Activated CD4-positive, alpha-beta T cell treated with anti-CD3 and anti-CD28 coated beads, Interleukin-2, amount 50 U/mL, for 4 hours (primary cell): Measurements from ENCODE around the gene MTRR.
"Not testable (repeated sequence)": the region's sequence is repeated elsewhere in the genome, so short reads cannot be mapped to it uniquely, and the experiment has no call there.

Experiments
- DNase-seq, 2 experiments: peaks; one replicate each; pipeline ENCODE4 v3.0.0-alpha.2; 2020

MTRR gene

GRCh38 chr5:7902666-7903625 lies 34.0 kb downstream of the MTRR start:
- DNase-seq: no peak

DNA sequence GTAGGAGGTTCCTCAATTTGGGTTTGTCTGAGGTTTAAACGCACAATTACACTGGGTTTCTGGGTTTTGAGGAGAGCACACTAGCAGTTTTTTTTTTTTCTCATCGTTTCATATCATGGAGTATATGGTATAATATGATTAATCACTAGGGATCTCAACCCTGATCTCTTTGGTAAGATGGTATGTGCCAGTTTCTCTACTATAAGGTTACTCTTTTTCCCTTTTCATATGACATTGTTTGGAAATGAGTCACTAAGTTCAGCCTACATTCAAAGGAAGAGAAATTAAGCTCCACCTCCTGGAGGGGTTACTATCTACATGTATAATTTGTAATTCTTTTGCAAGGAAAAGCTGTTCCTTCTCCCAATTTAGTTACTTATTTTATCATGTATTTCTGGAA lies 35.2 kb downstream of the MTRR start:
- no peak for DNase-seq

GRCh38 chr5:7907612-7908011 lies 38.7 kb downstream of the MTRR start:
- DNase-seq: no peak

- no peak for DNase-seq
Observed at GRCh38 chr5:7908317-7908716, 39.4 kb downstream of the MTRR start.

DNA sequence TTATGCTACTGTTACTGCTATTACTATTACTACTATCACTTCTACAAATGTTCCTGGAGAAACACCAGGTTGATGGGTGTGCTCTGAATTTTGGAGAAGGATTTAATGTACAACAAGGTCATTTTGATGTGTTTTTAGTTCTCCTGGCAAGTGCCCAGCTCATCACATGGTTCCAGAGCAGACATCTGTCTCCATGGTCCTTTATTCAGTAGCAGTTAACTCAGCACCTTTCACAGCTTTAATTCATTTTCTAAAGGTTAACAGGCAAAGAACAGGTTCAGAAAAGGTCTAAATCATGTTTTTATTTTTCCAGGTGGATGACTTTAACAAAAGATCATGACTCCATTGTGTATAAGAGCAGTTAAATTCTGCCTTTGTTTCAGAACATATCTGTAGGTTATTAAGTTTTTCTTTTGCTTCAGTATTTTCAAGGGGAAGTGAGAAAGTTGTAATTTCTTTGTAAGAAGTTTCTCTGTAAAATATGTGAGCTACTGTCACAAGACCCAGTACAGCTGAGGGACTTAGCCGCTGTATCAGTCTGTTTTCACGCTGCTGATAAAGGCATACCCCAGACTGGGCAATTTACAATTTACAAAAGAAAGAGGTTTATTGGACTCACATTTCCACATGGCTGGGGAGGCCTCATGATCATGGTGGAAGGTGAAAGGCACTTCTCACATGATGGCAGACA lies 41.9 kb downstream of the MTRR start:
- DNase-seq: no peak

DNA sequence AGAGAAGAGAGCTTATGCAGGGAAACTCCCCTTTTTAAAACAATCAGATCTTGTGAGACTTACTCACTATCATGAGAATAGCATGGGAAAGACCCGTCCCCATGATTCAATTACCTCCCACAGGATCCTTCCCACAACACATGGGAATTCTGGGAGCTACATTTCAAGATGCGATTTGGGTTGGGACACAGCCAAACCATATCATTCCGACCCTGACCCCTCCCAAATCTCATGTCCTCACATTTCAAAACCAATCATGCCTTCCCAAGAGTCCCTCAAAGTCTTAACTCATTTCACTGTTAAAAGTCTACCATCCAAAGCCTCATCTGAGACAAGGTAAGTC lies 42.5 kb downstream of the MTRR start:
- not testable (repeated sequence) for DNase-seq

DNA sequence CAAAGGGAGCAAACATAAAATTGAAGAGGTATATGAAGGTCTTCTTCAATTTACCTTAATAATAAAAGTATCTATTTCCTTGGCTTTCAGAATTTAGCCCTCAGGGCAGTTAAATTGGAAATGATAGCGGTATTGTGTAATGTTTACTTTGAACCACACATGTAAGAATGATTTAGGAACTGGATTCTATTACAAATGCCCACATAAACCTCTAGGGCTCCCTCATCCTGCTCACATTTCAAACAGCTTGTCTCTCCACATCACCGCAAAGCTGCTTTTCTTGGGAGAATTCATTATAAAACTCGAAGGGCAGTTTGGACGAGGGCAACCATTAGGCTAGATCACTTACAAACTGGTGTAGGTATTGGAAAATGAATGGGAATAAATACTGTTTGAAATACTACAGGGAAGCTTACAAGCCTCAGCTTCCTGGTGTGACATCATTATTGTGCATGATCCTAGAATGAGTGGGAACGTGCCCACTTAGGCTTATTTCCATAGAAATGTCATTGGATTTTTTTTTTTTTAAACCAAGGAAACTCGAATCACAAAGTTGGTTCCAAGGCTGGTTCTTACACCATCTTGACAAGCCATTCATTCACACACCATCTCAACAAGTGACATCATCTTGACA lies 47.3 kb downstream of the MTRR start:
- no peak for DNase-seq

DNA sequence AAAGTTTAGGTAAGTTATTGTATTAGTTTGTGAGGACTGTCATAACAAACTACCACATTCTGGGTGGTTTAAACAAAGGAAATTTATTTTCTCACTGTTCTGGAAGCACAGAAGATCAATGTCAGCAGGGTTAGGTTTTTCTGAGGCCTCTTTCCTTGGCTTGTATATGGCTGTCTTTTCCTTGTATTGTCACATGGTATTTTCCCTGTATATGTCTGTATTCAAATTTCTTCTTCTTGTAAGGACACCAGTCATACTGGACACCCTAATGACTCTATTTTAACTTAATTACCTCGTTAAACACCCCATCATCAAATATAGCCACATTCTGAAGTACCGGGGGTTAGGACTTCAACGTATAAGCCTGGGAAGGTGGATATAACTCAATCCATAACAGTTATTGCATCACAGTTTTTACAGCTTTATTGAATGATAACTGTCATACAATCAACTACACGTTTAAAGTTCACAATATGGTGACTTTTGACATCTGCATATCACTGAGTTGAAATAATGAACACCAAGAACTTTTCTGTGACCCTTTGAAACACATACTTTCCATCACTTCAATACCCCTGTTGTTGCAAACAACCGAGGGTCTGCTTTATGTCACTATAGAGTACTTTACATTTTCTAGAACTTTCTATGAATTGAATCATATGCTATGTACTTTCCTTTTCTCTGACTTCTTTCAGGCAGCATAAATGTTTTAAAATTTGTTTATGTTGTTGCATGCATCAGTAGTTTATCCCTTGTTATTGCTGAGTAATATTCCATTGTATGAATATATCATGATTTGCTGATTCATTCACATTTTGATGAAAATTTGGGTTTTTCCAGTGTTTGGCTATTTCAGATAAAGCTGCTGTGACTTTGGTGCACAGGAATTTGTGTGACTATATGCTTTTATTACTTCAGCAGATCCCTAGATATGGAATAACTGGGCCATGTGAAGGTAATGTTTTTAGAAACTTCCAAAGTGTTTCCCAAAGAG lies 48.5 kb downstream of the MTRR start:
- DNase-seq: no peak

DNA sequence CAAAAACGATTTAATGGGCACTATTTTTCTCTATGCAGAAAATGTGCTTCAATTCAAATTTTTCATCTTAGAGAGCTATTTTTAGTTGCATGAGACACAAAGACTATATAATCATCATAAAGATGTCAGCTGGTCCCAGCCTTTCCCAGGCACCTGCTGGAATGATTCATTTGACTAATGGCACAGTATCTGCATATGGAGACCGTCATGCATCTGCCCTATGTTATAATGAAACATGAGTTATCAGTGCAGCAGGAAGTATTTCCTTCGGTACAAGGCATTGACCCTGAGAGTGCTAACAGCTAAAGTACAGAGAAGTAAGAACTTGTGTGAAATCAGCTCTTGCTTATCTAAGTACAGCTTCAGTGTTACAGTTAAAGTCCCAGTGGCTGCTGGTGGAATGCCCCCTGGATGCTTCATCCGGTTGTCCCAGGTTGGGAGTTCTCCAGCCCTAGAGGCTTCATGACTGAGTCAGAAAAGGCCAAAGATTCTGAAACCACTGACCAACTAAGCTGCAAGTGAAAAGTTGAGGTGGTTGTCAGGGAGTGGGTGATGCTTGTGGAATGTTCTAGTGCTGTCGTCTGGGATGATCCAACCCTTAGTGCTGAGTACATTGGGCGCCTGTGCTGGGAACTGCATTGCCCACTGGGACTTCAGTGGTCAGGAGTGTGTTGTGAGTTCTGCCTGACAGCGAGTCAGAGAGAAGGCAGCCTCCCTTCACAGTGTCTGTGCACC lies 57.2 kb downstream of the MTRR start:
- no peak for DNase-seq

- no peak for DNase-seq
Observed at GRCh38 chr5:7926720-7927119, 57.8 kb downstream of the MTRR start.

GRCh38 chr5:7927466-7928375 lies 58.8 kb downstream of the MTRR start:
- DNase-seq: peak; percentile 1 to 4

DNA sequence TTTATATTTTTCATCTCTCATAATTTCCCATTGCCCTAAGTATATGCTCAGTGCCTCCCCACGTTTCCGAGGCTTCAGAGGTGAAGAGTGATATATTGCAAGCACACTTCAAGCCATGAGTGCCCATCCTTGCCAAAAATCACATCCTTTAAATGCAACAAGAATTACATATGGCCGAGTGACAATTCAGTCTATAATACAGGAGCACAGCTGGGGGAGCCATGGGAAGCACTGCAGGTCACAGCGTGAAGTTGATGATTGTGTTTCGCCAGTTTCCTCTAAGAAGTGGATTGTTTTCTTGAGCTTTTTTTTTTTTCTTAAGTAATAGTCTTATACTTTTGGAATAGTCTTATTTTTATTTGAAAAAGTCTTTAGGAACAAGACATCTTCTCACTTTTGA lies 61.1 kb downstream of the MTRR start:
- no peak for DNase-seq

DNA sequence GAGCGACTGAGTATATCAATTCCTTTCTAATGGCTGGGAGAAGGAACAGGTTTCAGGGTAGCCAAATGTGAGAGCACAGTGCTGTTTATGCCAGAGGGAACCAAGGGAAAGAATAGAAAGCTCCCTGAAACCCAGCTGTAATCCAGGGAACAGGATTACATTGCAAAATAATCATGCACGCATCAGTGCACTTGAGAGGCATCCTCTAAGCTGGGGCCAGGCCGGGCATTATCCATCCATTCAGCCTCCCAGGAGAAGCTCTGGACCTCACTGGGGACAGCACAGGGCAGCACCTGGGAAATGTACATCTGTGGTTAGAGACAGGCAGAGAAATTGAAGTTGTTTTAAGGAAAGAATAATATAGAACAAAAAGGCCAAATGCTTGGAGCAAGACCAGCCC lies 72.7 kb downstream of the MTRR start:
- no peak for DNase-seq

DNA sequence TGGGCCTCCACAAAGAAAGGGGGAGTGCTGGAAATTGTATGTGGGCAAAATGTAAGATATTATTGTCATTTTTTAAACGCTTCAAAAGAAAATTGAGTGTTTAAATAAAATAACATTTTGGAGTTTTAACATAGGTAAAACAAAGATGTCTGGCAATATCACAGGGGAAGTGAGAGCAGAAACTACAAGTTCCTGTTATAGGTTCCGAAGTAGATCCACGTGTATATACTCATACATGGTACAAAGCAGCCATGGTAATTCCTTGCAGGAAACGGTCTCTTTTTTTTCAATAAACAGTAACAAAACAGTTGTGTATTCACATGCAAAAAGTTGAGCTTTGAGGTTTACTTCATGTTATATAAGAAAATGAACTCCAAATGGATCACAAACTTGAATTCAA lies 78.4 kb downstream of the MTRR start:
- no peak for DNase-seq
